GM23338 (cell line): ENCODE results near the gene ZNHIT6. TPM values are rescaled to one million over a fixed set of nuclear protein-coding genes. Genes with fewer than 3 reads are reported as not detected.

ENCODE experiments used
- ATAC-seq: fragments of 200-7000 bp; cut with Tn5 transposase; 3 replicates; pipeline ENCODE4 v1.9.1; 2020
- DNase-seq: peaks from one replicate; pipeline ENCODE4 v3.0.0-alpha.2; 2015; ENCODE audit warnings: low spot score
- H2AFZ ChIP-seq: fragments of 200-600 bp; sonication (generic); 2 replicates; pipeline ENCODE4 v1.8.0; 2016; ENCODE audit warnings: antibody characterized with exemption, mild to moderate bottlenecking, moderate library complexity
- H3F3A ChIP-seq: fragments of 200-600 bp; sonication (generic); replicated peaks from 2 replicates; pipeline ENCODE4 v1.8.0; 2017; ENCODE audit warnings: antibody characterized with exemption, mixed run types, low read depth
- H3K27ac ChIP-seq: fragments of 200-600 bp; sonication (generic); 2 replicates; pipeline ENCODE4 v1.6.1; 2016; ENCODE audit warnings: low read depth
- H3K27me3 ChIP-seq: fragments of 200-600 bp; sonication (generic); 2 replicates; pipeline ENCODE4 v1.8.0; 2016; ENCODE audit warnings: mild to moderate bottlenecking, mixed run types, moderate library complexity; ENCODE audit not compliant: insufficient read depth
- H3K36me3 ChIP-seq: fragments of 200-600 bp; sonication (generic); 2 replicates; pipeline ENCODE4 v1.8.0; 2016; ENCODE audit warnings: mild to moderate bottlenecking; ENCODE audit not compliant: insufficient read depth
- H3K4me1 ChIP-seq: fragments of 200-600 bp; sonication (generic); 2 replicates; pipeline ENCODE4 v1.8.0; 2016; ENCODE audit warnings: mild to moderate bottlenecking, moderate library complexity; ENCODE audit not compliant: insufficient read depth
- H3K4me2 ChIP-seq: fragments of 200-600 bp; sonication (generic); 2 replicates; pipeline ENCODE4 v1.7.1; 2017; ENCODE audit warnings: mixed run types
- H3K4me3 ChIP-seq: fragments of 200-600 bp; sonication (generic); 2 replicates; pipeline ENCODE4 v1.6.1; 2016; ENCODE audit warnings: mixed run types
- H3K79me2 ChIP-seq: fragments of 200-600 bp; sonication (generic); replicated peaks from 2 replicates; pipeline ENCODE4 v1.8.0; 2017; ENCODE audit warnings: mild to moderate bottlenecking; ENCODE audit not compliant: insufficient read depth
- H3K9me2 ChIP-seq: fragments of 200-600 bp; sonication (generic); 2 replicates; pipeline ENCODE4 v1.8.0; 2017; ENCODE audit not compliant: insufficient read depth
- H4K20me1 ChIP-seq: fragments of 200-600 bp; sonication (generic); replicated peaks from 2 replicates; pipeline ENCODE4 v1.8.0; 2017; ENCODE audit warnings: mild to moderate bottlenecking; ENCODE audit not compliant: insufficient read depth
- H3K27ac Mint-ChIP-seq: 2 replicates; pipeline ENCODE4 v1.8.0; 2020; ENCODE audit warnings: inconsistent platforms, mild to moderate bottlenecking, moderate library complexity, mixed read lengths
- H3K27me3 Mint-ChIP-seq: 3 replicates; pipeline ENCODE4 v1.8.0; 2022; ENCODE audit warnings: low read depth, mild to moderate bottlenecking, moderate library complexity, mixed read lengths, inconsistent platforms; ENCODE audit not compliant: insufficient read depth, poor library complexity
- H3K36me3 Mint-ChIP-seq: 3 replicates; pipeline ENCODE4 v1.8.0; 2021; ENCODE audit warnings: low read depth, mild to moderate bottlenecking, inconsistent platforms, moderate library complexity, mixed read lengths
- H3K4me1 Mint-ChIP-seq: 3 replicates; pipeline ENCODE4 v1.8.0; 2020; ENCODE audit warnings: mild to moderate bottlenecking, inconsistent platforms, mixed read lengths
- H3K4me3 Mint-ChIP-seq: 3 replicates; pipeline ENCODE4 v1.8.0; 2021; ENCODE audit warnings: moderate library complexity, mild to moderate bottlenecking, inconsistent platforms, mixed read lengths
- H3K9me3 Mint-ChIP-seq: 3 replicates; pipeline ENCODE4 v1.8.0; 2020; ENCODE audit warnings: moderate library complexity, mild to moderate bottlenecking, inconsistent platforms, mixed read lengths
- EZH2 ChIP-seq: fragments of 200-600 bp; sonication (generic); IDR thresholded peaks from one replicate; pipeline ENCODE4 v1.8.0; 2017; ENCODE audit warnings: antibody characterized with exemption, mild to moderate bottlenecking, low read depth; ENCODE audit not compliant: unreplicated experiment
- JUNB ChIP-seq: IDR thresholded peaks from one replicate; pipeline ENCODE4 v1.6.1; 2016; ENCODE audit warnings: antibody characterized with exemption; ENCODE audit not compliant: unreplicated experiment
- NANOG ChIP-seq: IDR thresholded peaks from 2 replicates; pipeline ENCODE4 v1.6.1; 2016; ENCODE audit warnings: antibody characterized with exemption, borderline replicate concordance
- REST ChIP-seq: IDR thresholded peaks from one replicate; pipeline ENCODE4 v1.6.1; 2018; ENCODE audit warnings: antibody characterized with exemption; ENCODE audit not compliant: unreplicated experiment
- STAT1 ChIP-seq: IDR thresholded peaks from one replicate; pipeline ENCODE4 v1.6.1; 2016; ENCODE audit warnings: antibody characterized with exemption; ENCODE audit not compliant: unreplicated experiment
- ZNF114 ChIP-seq: fragments of 250-450 bp; sonication (Bioruptor Pico); IDR thresholded peaks from 2 replicates; pipeline ENCODE4 v1.5.0; 2020; ENCODE audit warnings: mild to moderate bottlenecking, moderate library complexity
- ZNF331 ChIP-seq: fragments of 250-450 bp; sonication (Bioruptor Pico); IDR thresholded peaks from 2 replicates; pipeline ENCODE4 v1.5.0; 2020; ENCODE audit warnings: low read depth, mild to moderate bottlenecking, moderate library complexity
- polyA plus RNA-seq: library from polyadenylated mRNA; unstranded; fragments of >200 nt; fragmentation: Nextera tagmentation; extraction: Ambion mirVana; gene quantifications from 2 replicates; pipeline ENCODE4 v1.2.1, GENCODE V29; 2016
- total RNA-seq: library from RNA; depleted of rRNA; stranded (reverse); fragments of >200 nt; shearing (Covaris generic); gene quantifications from 2 replicates; pipeline ENCODE4 v1.2.3, GENCODE V29; 2014
- TF ChIP-seq, protein P1 (sequence below), 2 experiments: fragments of 200-600 bp in 1 of 2; sonication (generic) in 1 of 2; conservative IDR thresholded peaks; 2 replicates each; pipeline versions ENCODE4 v1.5.1 to v1.6.1; 2016 to 2017; ENCODE audit warnings: antibody characterized with exemption in 2 of 2, low read depth in 2 of 2, mild to moderate bottlenecking in 2 of 2, moderate library complexity in 1 of 2
- TF ChIP-seq, protein P2 (sequence below): fragments of 250-450 bp; sonication (Bioruptor Pico); IDR thresholded peaks from 2 replicates; pipeline ENCODE4 v1.5.0; 2020; ENCODE audit warnings: mild to moderate bottlenecking, moderate library complexity
- TF ChIP-seq, protein P3 (sequence below): IDR thresholded peaks from 2 replicates; pipeline ENCODE4 v1.6.1; 2016; ENCODE audit warnings: antibody characterized with exemption

Gene ZNHIT6
- total and polyA plus RNA-seq, 2 experiments from 2014 or later: 17.3 to 20.9 TPM

GRCh38 chr1:85756864-85757263, 48.6 kb upstream of the ZNHIT6 start:
- no peaks in the 10 kb centered on the region for H3K36me3 ChIP-seq
- H3F3A ChIP-seq: no peaks in the 10 kb centered on the region
- no peak overlapping the region for H2AFZ ChIP-seq
- H3K9me3 Mint-ChIP-seq: no peaks in the 10 kb centered on the region; the same call in 2 of the 3 replicates
- ATAC-seq (no peak), DNase-seq (no peak)
- H3K4me1 Mint-ChIP-seq: peaks cover 5% of the 10 kb centered on the region; the same call in 2 of the 3 replicates
- H3K27me3 Mint-ChIP-seq: no peaks in the 10 kb centered on the region
- H3K27ac Mint-ChIP-seq: no peak overlapping the region
- TF ChIP-seq, protein P1, sequence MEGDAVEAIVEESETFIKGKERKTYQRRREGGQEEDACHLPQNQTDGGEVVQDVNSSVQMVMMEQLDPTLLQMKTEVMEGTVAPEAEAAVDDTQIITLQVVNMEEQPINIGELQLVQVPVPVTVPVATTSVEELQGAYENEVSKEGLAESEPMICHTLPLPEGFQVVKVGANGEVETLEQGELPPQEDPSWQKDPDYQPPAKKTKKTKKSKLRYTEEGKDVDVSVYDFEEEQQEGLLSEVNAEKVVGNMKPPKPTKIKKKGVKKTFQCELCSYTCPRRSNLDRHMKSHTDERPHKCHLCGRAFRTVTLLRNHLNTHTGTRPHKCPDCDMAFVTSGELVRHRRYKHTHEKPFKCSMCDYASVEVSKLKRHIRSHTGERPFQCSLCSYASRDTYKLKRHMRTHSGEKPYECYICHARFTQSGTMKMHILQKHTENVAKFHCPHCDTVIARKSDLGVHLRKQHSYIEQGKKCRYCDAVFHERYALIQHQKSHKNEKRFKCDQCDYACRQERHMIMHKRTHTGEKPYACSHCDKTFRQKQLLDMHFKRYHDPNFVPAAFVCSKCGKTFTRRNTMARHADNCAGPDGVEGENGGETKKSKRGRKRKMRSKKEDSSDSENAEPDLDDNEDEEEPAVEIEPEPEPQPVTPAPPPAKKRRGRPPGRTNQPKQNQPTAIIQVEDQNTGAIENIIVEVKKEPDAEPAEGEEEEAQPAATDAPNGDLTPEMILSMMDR (conservative IDR thresholded peaks at IDR 0.05; ENCODE audit: low read depth in 2 of 2): no peak
- TF ChIP-seq STAT1 (no peak), REST (no peak), ZNF331 (CRISPR knock-in tag) (no peak), ZNF114 (CRISPR knock-in tag) (no peak), NANOG (no peak), JUNB (no peak), EZH2 (no peak)
- TF ChIP-seq, protein P2, sequence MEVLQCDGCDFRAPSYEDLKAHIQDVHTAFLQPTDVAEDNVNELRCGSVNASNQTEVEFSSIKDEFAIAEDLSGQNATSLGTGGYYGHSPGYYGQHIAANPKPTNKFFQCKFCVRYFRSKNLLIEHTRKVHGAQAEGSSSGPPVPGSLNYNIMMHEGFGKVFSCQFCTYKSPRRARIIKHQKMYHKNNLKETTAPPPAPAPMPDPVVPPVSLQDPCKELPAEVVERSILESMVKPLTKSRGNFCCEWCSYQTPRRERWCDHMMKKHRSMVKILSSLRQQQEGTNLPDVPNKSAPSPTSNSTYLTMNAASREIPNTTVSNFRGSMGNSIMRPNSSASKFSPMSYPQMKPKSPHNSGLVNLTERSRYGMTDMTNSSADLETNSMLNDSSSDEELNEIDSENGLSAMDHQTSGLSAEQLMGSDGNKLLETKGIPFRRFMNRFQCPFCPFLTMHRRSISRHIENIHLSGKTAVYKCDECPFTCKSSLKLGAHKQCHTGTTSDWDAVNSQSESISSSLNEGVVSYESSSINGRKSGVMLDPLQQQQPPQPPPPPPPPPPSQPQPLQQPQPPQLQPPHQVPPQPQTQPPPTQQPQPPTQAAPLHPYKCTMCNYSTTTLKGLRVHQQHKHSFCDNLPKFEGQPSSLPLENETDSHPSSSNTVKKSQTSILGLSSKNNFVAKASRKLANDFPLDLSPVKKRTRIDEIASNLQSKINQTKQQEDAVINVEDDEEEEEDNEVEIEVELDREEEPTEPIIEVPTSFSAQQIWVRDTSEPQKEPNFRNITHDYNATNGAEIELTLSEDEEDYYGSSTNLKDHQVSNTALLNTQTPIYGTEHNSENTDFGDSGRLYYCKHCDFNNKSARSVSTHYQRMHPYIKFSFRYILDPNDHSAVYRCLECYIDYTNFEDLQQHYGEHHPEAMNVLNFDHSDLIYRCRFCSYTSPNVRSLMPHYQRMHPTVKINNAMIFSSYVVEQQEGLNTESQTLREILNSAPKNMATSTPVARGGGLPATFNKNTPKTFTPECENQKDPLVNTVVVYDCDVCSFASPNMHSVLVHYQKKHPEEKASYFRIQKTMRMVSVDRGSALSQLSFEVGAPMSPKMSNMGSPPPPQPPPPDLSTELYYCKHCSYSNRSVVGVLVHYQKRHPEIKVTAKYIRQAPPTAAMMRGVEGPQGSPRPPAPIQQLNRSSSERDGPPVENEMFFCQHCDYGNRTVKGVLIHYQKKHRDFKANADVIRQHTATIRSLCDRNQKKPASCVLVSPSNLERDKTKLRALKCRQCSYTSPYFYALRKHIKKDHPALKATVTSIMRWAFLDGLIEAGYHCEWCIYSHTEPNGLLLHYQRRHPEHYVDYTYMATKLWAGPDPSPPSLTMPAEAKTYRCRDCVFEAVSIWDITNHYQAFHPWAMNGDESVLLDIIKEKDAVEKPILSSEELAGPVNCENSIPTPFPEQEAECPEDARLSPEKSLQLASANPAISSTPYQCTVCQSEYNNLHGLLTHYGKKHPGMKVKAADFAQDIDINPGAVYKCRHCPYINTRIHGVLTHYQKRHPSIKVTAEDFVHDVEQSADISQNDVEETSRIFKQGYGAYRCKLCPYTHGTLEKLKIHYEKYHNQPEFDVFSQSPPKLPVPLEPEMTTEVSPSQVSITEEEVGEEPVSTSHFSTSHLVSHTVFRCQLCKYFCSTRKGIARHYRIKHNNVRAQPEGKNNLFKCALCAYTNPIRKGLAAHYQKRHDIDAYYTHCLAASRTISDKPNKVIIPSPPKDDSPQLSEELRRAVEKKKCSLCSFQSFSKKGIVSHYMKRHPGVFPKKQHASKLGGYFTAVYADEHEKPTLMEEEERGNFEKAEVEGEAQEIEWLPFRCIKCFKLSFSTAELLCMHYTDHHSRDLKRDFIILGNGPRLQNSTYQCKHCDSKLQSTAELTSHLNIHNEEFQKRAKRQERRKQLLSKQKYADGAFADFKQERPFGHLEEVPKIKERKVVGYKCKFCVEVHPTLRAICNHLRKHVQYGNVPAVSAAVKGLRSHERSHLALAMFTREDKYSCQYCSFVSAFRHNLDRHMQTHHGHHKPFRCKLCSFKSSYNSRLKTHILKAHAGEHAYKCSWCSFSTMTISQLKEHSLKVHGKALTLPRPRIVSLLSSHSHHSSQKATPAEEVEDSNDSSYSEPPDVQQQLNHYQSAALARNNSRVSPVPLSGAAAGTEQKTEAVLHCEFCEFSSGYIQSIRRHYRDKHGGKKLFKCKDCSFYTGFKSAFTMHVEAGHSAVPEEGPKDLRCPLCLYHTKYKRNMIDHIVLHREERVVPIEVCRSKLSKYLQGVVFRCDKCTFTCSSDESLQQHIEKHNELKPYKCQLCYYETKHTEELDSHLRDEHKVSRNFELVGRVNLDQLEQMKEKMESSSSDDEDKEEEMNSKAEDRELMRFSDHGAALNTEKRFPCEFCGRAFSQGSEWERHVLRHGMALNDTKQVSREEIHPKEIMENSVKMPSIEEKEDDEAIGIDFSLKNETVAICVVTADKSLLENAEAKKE (CRISPR knock-in tag): no peak
- TF ChIP-seq, protein P3, sequence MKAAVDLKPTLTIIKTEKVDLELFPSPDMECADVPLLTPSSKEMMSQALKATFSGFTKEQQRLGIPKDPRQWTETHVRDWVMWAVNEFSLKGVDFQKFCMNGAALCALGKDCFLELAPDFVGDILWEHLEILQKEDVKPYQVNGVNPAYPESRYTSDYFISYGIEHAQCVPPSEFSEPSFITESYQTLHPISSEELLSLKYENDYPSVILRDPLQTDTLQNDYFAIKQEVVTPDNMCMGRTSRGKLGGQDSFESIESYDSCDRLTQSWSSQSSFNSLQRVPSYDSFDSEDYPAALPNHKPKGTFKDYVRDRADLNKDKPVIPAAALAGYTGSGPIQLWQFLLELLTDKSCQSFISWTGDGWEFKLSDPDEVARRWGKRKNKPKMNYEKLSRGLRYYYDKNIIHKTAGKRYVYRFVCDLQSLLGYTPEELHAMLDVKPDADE: no peak
- H3K36me3 Mint-ChIP-seq: no peaks in the 10 kb centered on the region; the same call in 2 of the 3 replicates
- no peak overlapping the region for H3K4me3 ChIP-seq
- no peak overlapping the region for H3K4me2 ChIP-seq
- H4K20me1 ChIP-seq: no peaks in the 10 kb centered on the region
- H3K79me2 ChIP-seq: no peaks in the 10 kb centered on the region
- no peak overlapping the region for H3K27ac ChIP-seq
- no peak overlapping the region for H3K4me3 Mint-ChIP-seq
- H3K9me2 ChIP-seq: no peaks in the 10 kb centered on the region; the same call in 1 of the 2 replicates
- H3K4me1 ChIP-seq: no peaks in the 10 kb centered on the region
- H3K27me3 ChIP-seq: no peaks in the 10 kb centered on the region
